Endothelial cell of umbilical vein (primary cell): ENCODE data around the gene TLX1. TPM values are rescaled to one million over a fixed set of nuclear protein-coding genes. Genes with fewer than 3 reads are reported as not detected.

ENCODE experiments used
- BruUV-seq: library from RNA; stranded (reverse); fragments of 400-500 nt; replicated peaks from 2 replicates; lab custom pipeline; 2021; lab: Mats Ljungman, UMichigan
- CTCF ChIA-PET: fragments of 300-600, 350-600 bp; sonication (Branson Sonifier 250); formaldehyde crosslinking; loops from one replicate; lab custom pipeline; 2021; ENCODE audit warnings: antibody characterized with exemption, inconsistent platforms; lab: Charles Lee
- POLR2A ChIA-PET: fragments of 300-600, 350-600 bp; sonication (Branson Sonifier 250); formaldehyde crosslinking; loops from one replicate; lab custom pipeline; 2021; ENCODE audit warnings: antibody characterized with exemption, inconsistent platforms; lab: Charles Lee
- DNase-seq: peaks from one replicate; pipeline ENCODE4 v3.0.0-alpha.2; 2011; ENCODE audit warnings: low read depth, low spot score
- FAIRE-seq: peaks from 2 replicates; lab custom pipeline; 2011; peaks lifted over from hg19 to GRCh38; lab: Jason Lieb, UNC
- H2AFZ ChIP-seq: 2 replicates; pipeline ENCODE4 v1.6.0; 2012; ENCODE audit warnings: low read depth, low read length, control low read depth, inconsistent platforms
- H3K27ac ChIP-seq: 2 replicates; pipeline ENCODE4 v1.5.1; 2011; ENCODE audit warnings: low read depth, mild to moderate bottlenecking, control low read depth, low read length, moderate library complexity; ENCODE audit not compliant: insufficient read depth
- H3K27me3 ChIP-seq, 2 experiments: 2 replicates each; pipeline versions ENCODE4 v1.6.0 to v1.6.1; 2011; ENCODE audit warnings: low read length in 2 of 2, mixed read lengths in 1 of 2; ENCODE audit not compliant: control insufficient read depth in 2 of 2, insufficient read depth in 2 of 2
- H3K36me3 ChIP-seq, 2 experiments: 2 replicates in 1 of 2; 3 replicates in 1 of 2; pipeline ENCODE4 v1.5.1; 2011; ENCODE audit warnings: low read length in 2 of 2, mild to moderate bottlenecking in 1 of 2, moderate library complexity in 1 of 2; ENCODE audit not compliant: control insufficient read depth in 2 of 2, insufficient read depth in 2 of 2; ENCODE audit errors: extremely low read depth in 1 of 2
- H3K4me1 ChIP-seq: 3 replicates; pipeline ENCODE4 v1.5.1; 2011; ENCODE audit warnings: mild to moderate bottlenecking, low read length; ENCODE audit not compliant: control insufficient read depth, insufficient read depth; ENCODE audit errors: extremely low read depth
- H3K4me2 ChIP-seq: 2 replicates; pipeline ENCODE4 v1.6.1; 2011; ENCODE audit warnings: low read length, control low read depth, mixed read lengths; ENCODE audit not compliant: insufficient read depth
- H3K4me3 ChIP-seq, 3 experiments: fragments of 200-600 bp in 1 of 3; sonication (generic), shearing (Covaris generic) in 1 of 3; replicated peaks in 1 of 3; 2 replicates each; pipeline ENCODE4 v1.5.1; 2011 to 2016; ENCODE audit warnings: control low read depth in 3 of 3, low read length in 3 of 3, mild to moderate bottlenecking in 2 of 3, inconsistent platforms in 1 of 3, low read depth in 1 of 3, moderate library complexity in 1 of 3; ENCODE audit not compliant: insufficient read depth in 1 of 3
- H3K79me2 ChIP-seq: 2 replicates; pipeline ENCODE4 v1.6.0; 2012; ENCODE audit warnings: low read length, inconsistent platforms; ENCODE audit not compliant: control insufficient read depth, insufficient read depth
- H3K9ac ChIP-seq: replicated peaks from 2 replicates; pipeline ENCODE3; 2011; ENCODE audit warnings: low read length, control low read depth; ENCODE audit not compliant: insufficient read depth; ENCODE audit errors: extremely low read depth
- H3K9me1 ChIP-seq: replicated peaks from 3 replicates; pipeline ENCODE4 v1.6.0; 2011; ENCODE audit warnings: mild to moderate bottlenecking, low read length; ENCODE audit not compliant: control insufficient read depth, insufficient read depth; ENCODE audit errors: extremely low read depth
- H3K9me3 ChIP-seq: replicated peaks from 2 replicates; pipeline ENCODE4 v1.5.1; 2012; ENCODE audit warnings: low read length, inconsistent platforms; ENCODE audit not compliant: control insufficient read depth, insufficient read depth
- H4K20me1 ChIP-seq: replicated peaks from 2 replicates; pipeline ENCODE3; 2011; ENCODE audit warnings: mild to moderate bottlenecking, low read length; ENCODE audit not compliant: control insufficient read depth, insufficient read depth; ENCODE audit errors: extremely low read depth
- EZH2 ChIP-seq: IDR thresholded peaks from 2 replicates; pipeline ENCODE4 v1.6.1; 2012; ENCODE audit warnings: borderline replicate concordance, low read depth, mild to moderate bottlenecking, moderate library complexity, low read length, inconsistent platforms; ENCODE audit not compliant: severe bottlenecking
- FOS ChIP-seq: IDR thresholded peaks from 2 replicates; pipeline ENCODE4 v1.6.1; 2011; ENCODE audit warnings: mild to moderate bottlenecking, low read length, moderate library complexity, borderline replicate concordance; ENCODE audit not compliant: insufficient read depth
- GATA2 ChIP-seq: IDR thresholded peaks from 2 replicates; pipeline ENCODE4 v1.7.0; 2011; ENCODE audit warnings: low read depth, mild to moderate bottlenecking, moderate library complexity, mixed read lengths, low read length; ENCODE audit not compliant: insufficient read length, insufficient read depth
- JUN ChIP-seq: IDR thresholded peaks from 2 replicates; pipeline ENCODE4 v1.6.1; 2011; ENCODE audit warnings: borderline replicate concordance, low read depth; ENCODE audit not compliant: insufficient read length, insufficient read depth
- MYC ChIP-seq: IDR thresholded peaks from one replicate; pipeline ENCODE4 v1.6.1; 2011; ENCODE audit warnings: mild to moderate bottlenecking, low read depth, low read length
- POLR2A ChIP-seq: IDR thresholded peaks from 2 replicates; pipeline ENCODE4 v1.6.1; 2012; ENCODE audit warnings: low read depth, mild to moderate bottlenecking, control low read depth, low read length
- POLR2AphosphoS5 ChIP-seq: IDR thresholded peaks from 2 replicates; pipeline ENCODE4 v1.6.1; 2012; ENCODE audit warnings: low read depth, mild to moderate bottlenecking, control low read depth, low read length, moderate library complexity; ENCODE audit not compliant: insufficient read depth
- dilution Hi-C: fragments of 300-500 bp; cut with MboI; formaldehyde crosslinking; loops from one replicate; pipeline ENCODE4 v1.15.0; 2019; ENCODE audit warnings: low sequenced_read_pairs; ENCODE audit not compliant: extremely low pct_ligation_motif_present
- intact Hi-C: fragments of 100-400 bp; cut with micrococcal nuclease; formaldehyde crosslinking; loops from one replicate; pipeline ENCODE4 v1.10.0; 2022
- polyA plus RNA-seq, 4 experiments: library from polyadenylated mRNA; depleted of rRNA in 3 of 4; stranded (reverse) in 3 of 4; unstranded in 1 of 4; fragments of >200 nt; gene quantifications; 2 replicates each; pipeline versions ENCODE4 v1.2.1 to v1.2.3, GENCODE V29; 2011 to 2012; ENCODE audit warnings: missing spikeins in 1 of 4
- total RNA-seq: library from RNA; stranded (reverse); gene quantifications from 2 replicates; pipeline ENCODE4 v1.2.3, GENCODE V29; 2021
- TF ChIP-seq, protein P1 (sequence below): IDR thresholded peaks from 2 replicates; pipeline ENCODE4 v1.6.1; 2011; ENCODE audit not compliant: insufficient read depth, insufficient read length
- TF ChIP-seq, protein P2 (sequence below), 2 donors: IDR thresholded peaks; 1 replicate in 1 of 2; 2 replicates in 1 of 2; pipeline ENCODE4 v1.5.1; 2011; ENCODE audit warnings: low read length in 2 of 2, mild to moderate bottlenecking in 2 of 2, moderate library complexity in 2 of 2, control low read depth in 1 of 2, inconsistent platforms in 1 of 2, low read depth in 1 of 2; ENCODE audit not compliant: insufficient read depth in 1 of 2; ENCODE audit errors: extremely low read depth in 1 of 2

The TLX1 gene
- total and polyA plus RNA-seq, 2 donors (not counting 3 experiments of a cell fraction or from before 2014, with no cell fraction given), result not detected

DNA sequence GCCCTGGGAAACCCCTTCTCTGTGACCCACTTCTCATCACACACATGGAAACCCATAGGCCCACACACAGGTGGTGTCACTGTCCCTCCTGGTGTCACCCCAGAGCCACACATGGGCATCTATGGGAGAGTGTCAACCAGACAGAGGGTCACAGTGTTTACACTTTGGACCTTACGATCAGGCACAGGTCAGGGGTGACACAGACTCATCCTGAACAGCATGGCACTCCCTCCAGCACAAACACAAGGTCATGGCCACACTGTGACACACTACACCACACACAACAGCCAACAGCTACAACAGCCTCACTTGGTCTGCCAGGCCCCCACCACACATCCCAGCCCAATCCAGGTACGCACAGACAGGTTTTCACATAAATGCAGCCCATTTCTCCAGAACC, 6.2 kb downstream of the TLX1 start:
- no peak overlapping the region for H3K9ac ChIP-seq
- no peaks in the 10 kb centered on the region for H3K36me3 ChIP-seq
- no peak overlapping the region for H2AFZ ChIP-seq
- H3K4me3 ChIP-seq, result no peak overlapping the region
- no peaks in the 10 kb centered on the region for H4K20me1 ChIP-seq
- DNase-seq (no peak), FAIRE-seq (no peak)
- no peak overlapping the region for H3K27ac ChIP-seq
- POLR2A ChIA-PET, result no interaction called here
- H3K4me2 ChIP-seq, result no peak overlapping the region
- BruUV-seq, result no TSS peak
- dilution Hi-C loops (no loop called here), intact Hi-C loops (no loop called here)
- H3K27me3 ChIP-seq, result peaks cover 93 to 95% of the 10 kb centered on the region in 2 experiments
- CTCF ChIA-PET, result interaction anchor here (1.3 to 1.7 kb wide), 2 partner anchors 42 to 87 kb away, joined by 4 read pairs; no protein-coding TSS in a partner anchor
- H3K9me3 ChIP-seq, result no peaks in the 10 kb centered on the region
- TF ChIP-seq, protein P1, sequence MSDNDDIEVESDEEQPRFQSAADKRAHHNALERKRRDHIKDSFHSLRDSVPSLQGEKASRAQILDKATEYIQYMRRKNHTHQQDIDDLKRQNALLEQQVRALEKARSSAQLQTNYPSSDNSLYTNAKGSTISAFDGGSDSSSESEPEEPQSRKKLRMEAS, result no peak
- peaks cover 4% of the 10 kb centered on the region for H3K4me1 ChIP-seq
- no peaks in the 10 kb centered on the region for H3K9me1 ChIP-seq
- H3K79me2 ChIP-seq, result no peaks in the 10 kb centered on the region

DNA sequence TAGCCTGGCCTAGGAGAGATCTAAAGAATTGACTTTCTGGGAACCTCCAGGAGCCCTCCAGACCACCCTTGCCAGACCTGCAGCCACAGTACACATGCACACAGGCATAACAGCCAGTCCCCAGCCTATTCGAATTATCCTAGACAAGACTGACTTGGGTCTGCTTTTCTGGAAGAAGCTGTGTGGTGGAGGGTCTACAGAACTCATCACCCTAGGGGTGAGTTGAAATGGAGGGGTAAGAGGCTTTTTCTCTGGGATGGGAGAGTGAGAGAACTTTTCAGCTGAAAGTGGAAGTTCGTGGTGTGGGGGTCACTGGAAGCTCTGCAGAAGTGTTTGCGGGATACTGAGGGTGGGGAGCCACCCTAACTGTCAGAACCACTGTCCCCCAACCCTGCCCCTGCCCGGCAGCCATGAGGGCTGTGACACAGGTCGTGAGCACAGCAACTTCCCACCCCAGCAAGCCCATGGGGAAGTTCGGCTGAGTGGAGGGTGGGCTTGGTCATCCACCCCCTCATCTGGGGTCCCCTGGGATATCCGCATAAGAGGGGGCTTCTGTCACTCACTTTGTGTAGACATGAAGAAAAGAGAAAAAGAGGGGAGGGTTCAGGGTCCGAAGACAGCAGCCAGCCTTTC, 7.8 kb downstream of the TLX1 start:
- no peak for DNase-seq
- H3K4me3 ChIP-seq, result no peak overlapping the region
- no peaks in the 10 kb centered on the region for H3K9me3 ChIP-seq
- no peaks in the 10 kb centered on the region for H3K36me3 ChIP-seq
- intact Hi-C loops, result no loop called here
- H3K9me1 ChIP-seq, result no peaks in the 10 kb centered on the region
- POLR2A ChIA-PET, result no interaction called here
- H3K27ac ChIP-seq, result no peak overlapping the region
- CTCF ChIA-PET, result interaction anchor here (0.8 to 6.1 kb wide), 4 partner anchors 8 to 89 kb away, joined by 3 to 496 read pairs (median 3); no protein-coding TSS in a partner anchor
- no peak overlapping the region for H3K9ac ChIP-seq
- H3K4me1 ChIP-seq, result peaks cover 4% of the 10 kb centered on the region
- FAIRE-seq, result no peak
- TF ChIP-seq EZH2 (no peak), MYC (no peak), JUN (no peak), FOS (no peak), POLR2A (no peak), GATA2 (no peak), POLR2AphosphoS5 (no peak)
- TF ChIP-seq, protein P2, sequence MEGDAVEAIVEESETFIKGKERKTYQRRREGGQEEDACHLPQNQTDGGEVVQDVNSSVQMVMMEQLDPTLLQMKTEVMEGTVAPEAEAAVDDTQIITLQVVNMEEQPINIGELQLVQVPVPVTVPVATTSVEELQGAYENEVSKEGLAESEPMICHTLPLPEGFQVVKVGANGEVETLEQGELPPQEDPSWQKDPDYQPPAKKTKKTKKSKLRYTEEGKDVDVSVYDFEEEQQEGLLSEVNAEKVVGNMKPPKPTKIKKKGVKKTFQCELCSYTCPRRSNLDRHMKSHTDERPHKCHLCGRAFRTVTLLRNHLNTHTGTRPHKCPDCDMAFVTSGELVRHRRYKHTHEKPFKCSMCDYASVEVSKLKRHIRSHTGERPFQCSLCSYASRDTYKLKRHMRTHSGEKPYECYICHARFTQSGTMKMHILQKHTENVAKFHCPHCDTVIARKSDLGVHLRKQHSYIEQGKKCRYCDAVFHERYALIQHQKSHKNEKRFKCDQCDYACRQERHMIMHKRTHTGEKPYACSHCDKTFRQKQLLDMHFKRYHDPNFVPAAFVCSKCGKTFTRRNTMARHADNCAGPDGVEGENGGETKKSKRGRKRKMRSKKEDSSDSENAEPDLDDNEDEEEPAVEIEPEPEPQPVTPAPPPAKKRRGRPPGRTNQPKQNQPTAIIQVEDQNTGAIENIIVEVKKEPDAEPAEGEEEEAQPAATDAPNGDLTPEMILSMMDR (IDR thresholded peaks at IDR 0.05; ENCODE audit: extremely low read depth in 1 of 2, insufficient read depth in 1 of 2, low read depth in 1 of 2, low read length in 2 of 2), result no peak
- TF ChIP-seq, protein P1, result no peak
- H3K4me2 ChIP-seq, result no peak overlapping the region
- no peak overlapping the region for H2AFZ ChIP-seq
- no peaks in the 10 kb centered on the region for H3K79me2 ChIP-seq
- H4K20me1 ChIP-seq, result no peaks in the 10 kb centered on the region
- no TSS peak for BruUV-seq
- H3K27me3 ChIP-seq, result peaks cover 91 to 94% of the 10 kb centered on the region in 2 experiments
- dilution Hi-C loops, result no loop called here
